WERI-Rb-1 (cell line): ENCODE data around the gene RBM8A.

Source experiments
- DNase-seq: peaks from one replicate; pipeline ENCODE4 v3.0.0-alpha.2; 2020
- H3K27ac ChIP-seq: fragments of 250-450 bp; sonication (Bioruptor Pico); 2 replicates; pipeline ENCODE4 v1.5.1; 2020; ENCODE audit warnings: mild to moderate bottlenecking, moderate library complexity
- H3K27me3 ChIP-seq: fragments of 250-450 bp; sonication (Bioruptor Pico); 2 replicates; pipeline ENCODE4 v1.5.1; 2021; ENCODE audit warnings: mild to moderate bottlenecking, low read depth, moderate library complexity; ENCODE audit not compliant: insufficient read depth, severe bottlenecking
- H3K36me3 ChIP-seq: fragments of 250-450 bp; sonication (Bioruptor Pico); 2 replicates; pipeline ENCODE4 v1.5.1; 2020; ENCODE audit warnings: mild to moderate bottlenecking, moderate library complexity
- H3K4me3 ChIP-seq: 2 replicates; pipeline ENCODE4 v1.5.1; 2011; ENCODE audit warnings: low read depth, mild to moderate bottlenecking, control low read depth, low read length
- H3K9me3 ChIP-seq: fragments of 250-450 bp; sonication (Bioruptor Pico); 2 replicates; pipeline ENCODE4 v1.5.1; 2021; ENCODE audit warnings: mild to moderate bottlenecking, moderate library complexity; ENCODE audit not compliant: severe bottlenecking
- CTCF ChIP-seq: IDR thresholded peaks from 2 replicates; pipeline ENCODE4 v1.5.1; 2011; ENCODE audit warnings: low read depth, mild to moderate bottlenecking, control low read depth, inconsistent platforms, low read length

Gene RBM8A

GRCh38 chr1:145927063-145927886 lies at the start of gene RBM8A:
RBM8A (minus strand) TSS chr1:145927484; CDS start chr1:145927426, 58 bp downstream.
- no peaks in the 10 kb centered on the region for H3K27me3 ChIP-seq
- H3K4me3 ChIP-seq = peak within 1 kb of the TSS; percentile 78
- H3K27ac ChIP-seq = peak within 1 kb of the TSS; percentile 95
- no peaks in the 10 kb centered on the region for H3K9me3 ChIP-seq
- H3K36me3 ChIP-seq = peaks cover 30% of the 10 kb centered on the region
- DNase-seq = peak; percentile 100
- peak; percentile 88 for TF ChIP-seq CTCF

DNA sequence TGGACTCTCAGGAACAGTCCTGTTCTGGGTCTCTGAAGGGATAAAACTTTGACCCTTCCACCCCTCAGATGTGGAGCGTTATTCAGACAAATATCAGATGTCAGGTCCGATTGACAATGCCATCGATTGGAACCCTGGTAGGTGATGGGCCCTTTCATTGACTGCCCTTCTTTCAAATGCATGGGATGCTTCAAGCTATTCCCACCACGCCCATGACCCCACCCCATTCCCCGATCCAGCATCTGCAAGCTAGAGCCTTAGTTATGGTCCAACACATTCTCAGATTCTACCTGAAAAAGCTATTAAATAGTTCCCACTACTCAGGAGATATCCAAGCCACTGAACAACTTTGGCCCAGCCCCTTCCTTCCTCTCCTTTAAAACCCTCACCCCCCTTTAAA lies 49.7 kb upstream of the RBM8A start:
- TF ChIP-seq CTCF = no peak
- H3K27me3 ChIP-seq = no peaks in the 10 kb centered on the region
- H3K9me3 ChIP-seq = no peaks in the 10 kb centered on the region
- H3K27ac ChIP-seq = peak overlapping the region; percentile 4; the same call in 1 of the 2 replicates
- DNase-seq = no peak
- H3K4me3 ChIP-seq = no peak overlapping the region
- H3K36me3 ChIP-seq = no peaks in the 10 kb centered on the region

DNA sequence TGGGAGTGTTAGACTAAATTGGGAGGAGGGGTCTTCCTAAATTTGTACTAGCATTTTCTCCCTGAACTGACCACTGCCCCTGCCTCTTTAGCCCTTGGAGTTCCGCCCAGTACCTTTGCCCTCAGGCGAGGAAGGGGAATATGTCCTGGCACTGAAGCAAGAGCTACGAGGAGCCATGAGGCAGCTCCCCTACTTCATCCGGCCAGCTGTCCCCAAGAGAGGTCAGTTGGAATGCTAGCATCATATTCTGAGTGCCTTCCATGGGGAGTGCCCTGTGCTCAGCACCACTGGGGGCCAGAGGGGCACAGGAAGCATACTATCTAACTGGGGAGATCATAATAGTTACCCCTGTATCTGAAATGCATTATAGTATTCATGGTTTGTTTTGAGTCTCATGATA lies 47.9 kb upstream of the RBM8A start:
- Histone ChIP-seq H3K27ac (no peak overlapping the region), H3K9me3 (no peaks in the 10 kb centered on the region), H3K27me3 (no peaks in the 10 kb centered on the region), H3K36me3 (no peaks in the 10 kb centered on the region), H3K4me3 (no peak overlapping the region)
- no peak for TF ChIP-seq CTCF
- DNase-seq = no peak

DNA sequence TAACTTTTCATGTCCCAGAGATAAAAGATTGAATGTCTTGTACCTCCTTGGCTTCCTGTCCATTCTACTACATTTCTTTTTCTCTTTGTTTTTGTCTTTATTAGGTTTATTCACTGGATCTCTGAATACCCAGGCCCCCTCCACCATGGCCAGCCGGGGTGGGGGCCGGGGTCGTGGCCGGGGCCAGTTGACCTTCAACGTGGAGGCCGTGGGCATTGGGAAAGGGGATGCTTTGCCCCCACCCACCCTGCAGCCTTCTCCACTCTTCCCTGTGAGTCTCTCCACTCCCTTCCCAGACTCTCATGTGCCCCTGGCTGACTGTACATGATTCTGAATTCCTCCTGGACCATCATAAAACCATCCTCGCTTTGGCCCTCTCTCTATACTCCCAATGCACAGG lies 47.4 kb upstream of the RBM8A start:
- H3K36me3 ChIP-seq = no peaks in the 10 kb centered on the region
- DNase-seq = no peak
- no peak overlapping the region for H3K27ac ChIP-seq
- no peak for TF ChIP-seq CTCF
- H3K9me3 ChIP-seq = no peaks in the 10 kb centered on the region
- no peak overlapping the region for H3K4me3 ChIP-seq
- H3K27me3 ChIP-seq = no peaks in the 10 kb centered on the region

DNA sequence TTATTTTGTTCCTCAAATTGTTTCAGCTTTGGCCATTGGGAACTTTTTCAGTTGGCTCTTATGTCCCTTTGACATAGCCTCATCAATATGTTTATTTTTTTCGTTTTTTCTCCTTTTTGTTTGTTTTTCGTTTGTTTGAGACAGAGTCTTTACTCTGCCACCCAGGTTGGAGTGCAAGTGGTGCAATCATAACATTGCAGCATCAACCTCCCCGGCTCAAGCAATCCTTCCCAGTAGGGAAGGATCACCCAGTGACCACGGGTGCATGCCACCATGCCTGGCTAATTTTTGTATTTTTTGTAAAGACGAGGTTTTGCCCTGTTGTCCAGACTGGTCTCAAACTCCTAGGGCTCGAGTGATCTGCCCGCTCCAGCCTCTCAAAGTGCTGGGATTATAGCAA lies 45.3 kb upstream of the RBM8A start:
- H3K9me3 ChIP-seq = no peaks in the 10 kb centered on the region
- TF ChIP-seq CTCF = no peak
- no peaks in the 10 kb centered on the region for H3K27me3 ChIP-seq
- no peak overlapping the region for H3K27ac ChIP-seq
- no peaks in the 10 kb centered on the region for H3K36me3 ChIP-seq
- DNase-seq = no peak
- no peak overlapping the region for H3K4me3 ChIP-seq

- peaks cover 5% of the 10 kb centered on the region for H3K9me3 ChIP-seq
- TF ChIP-seq CTCF = no peak
- H3K4me3 ChIP-seq = no peak overlapping the region
- H3K27ac ChIP-seq = no peak overlapping the region
- H3K36me3 ChIP-seq = no peaks in the 10 kb centered on the region
- DNase-seq = no peak
- H3K27me3 ChIP-seq = no peaks in the 10 kb centered on the region
Observed at GRCh38 chr1:145967288-145967687, 40.0 kb upstream of the RBM8A start.
